Hepatocyte (in vitro differentiated cells): ENCODE results near the gene CMTM7.

Experiments
- CTCF ChIP-seq: fragments of 200-600 bp; sonication (generic); IDR thresholded peaks from 2 replicates; pipeline ENCODE4 v1.5.1; 2016; ENCODE audit warnings: antibody characterized with exemption, mild to moderate bottlenecking; ENCODE audit not compliant: poor library complexity
- EZH2 ChIP-seq: fragments of 200-600 bp; sonication (generic); IDR thresholded peaks from 2 replicates; pipeline ENCODE4 v1.6.1; 2016; ENCODE audit warnings: antibody characterized with exemption, mild to moderate bottlenecking, borderline replicate concordance
- EZH2phosphoT487 ChIP-seq: fragments of 200-600 bp; sonication (generic); IDR thresholded peaks from one replicate; pipeline ENCODE4 v1.6.1; 2018; ENCODE audit warnings: antibody characterized with exemption, mild to moderate bottlenecking, low read depth, moderate library complexity; ENCODE audit not compliant: unreplicated experiment, severe bottlenecking

- TF ChIP-seq CTCF = no peak
- no peak for TF ChIP-seq EZH2
- no peak for TF ChIP-seq EZH2phosphoT487
These were observed 14.2 kb downstream of the CMTM7 start for GRCh38 chr3:32405711-32406323.
